Stimulated activated CD4-positive, alpha-beta T cell treated with anti-CD3 and anti-CD28 coated beads, Interleukin-1b, Interleukin-23, amount 100 ng/mL, for 1 hour (primary cell): ENCODE measurements around the gene APBA3.
"Not testable (repeated sequence)": the region's sequence is repeated elsewhere in the genome, so short reads cannot be mapped to it uniquely, and the experiment has no call there.

ENCODE experiments used
- DNase-seq, 2 donors: peaks; one replicate each; pipeline ENCODE4 v3.0.0-alpha.2; 2020; ENCODE audit warnings: low read depth in 2 of 2

Gene APBA3

DNA sequence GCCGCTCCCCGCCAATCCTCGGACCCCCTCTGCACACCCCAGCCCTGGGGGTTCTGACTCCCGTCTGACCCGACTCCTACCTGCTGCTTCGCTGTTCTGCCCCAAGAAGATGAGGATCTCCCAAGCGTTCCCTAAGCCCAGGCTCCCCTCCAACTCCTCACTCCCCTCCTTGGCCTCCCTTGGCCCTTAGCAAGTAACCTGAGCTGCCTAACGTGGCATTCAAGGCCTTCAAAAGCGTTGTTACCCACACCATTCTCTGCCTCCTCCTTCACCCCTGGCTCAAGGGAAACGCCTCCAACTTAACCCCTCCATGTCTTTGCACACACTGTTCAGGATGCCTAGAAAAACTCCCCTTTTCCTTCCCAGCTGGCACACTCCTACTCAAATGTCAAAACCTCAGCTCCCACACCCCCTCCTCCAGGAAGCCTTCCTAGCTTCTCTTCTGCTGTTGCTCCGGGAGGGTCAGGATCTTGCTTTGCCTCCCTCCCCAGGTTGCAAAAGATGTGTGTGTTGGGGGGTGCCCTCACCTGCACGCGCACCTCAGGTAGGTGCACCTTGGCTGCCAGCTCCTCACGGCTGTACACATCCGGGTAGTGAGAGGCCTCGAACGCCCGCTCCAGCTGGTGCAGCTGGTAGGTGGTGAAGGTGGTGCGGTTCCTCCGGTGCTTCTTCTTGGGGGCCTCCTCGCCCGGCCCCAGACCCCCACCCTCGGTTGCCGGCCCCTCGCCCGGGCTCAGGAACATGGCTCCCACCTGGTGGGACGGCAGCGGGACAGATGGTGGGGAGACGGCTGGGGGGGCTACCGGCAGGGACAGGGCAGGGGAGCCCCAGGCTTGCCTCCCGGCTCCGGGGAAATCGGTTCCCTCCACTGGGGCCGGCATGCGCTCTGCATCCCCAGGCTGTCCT is 9.8 kb upstream of the APBA3 start:
- DNase-seq, result no peak

GRCh38 chr19:3770136-3770999 is 8.9 kb upstream of the APBA3 start:
- no peak for DNase-seq

DNA sequence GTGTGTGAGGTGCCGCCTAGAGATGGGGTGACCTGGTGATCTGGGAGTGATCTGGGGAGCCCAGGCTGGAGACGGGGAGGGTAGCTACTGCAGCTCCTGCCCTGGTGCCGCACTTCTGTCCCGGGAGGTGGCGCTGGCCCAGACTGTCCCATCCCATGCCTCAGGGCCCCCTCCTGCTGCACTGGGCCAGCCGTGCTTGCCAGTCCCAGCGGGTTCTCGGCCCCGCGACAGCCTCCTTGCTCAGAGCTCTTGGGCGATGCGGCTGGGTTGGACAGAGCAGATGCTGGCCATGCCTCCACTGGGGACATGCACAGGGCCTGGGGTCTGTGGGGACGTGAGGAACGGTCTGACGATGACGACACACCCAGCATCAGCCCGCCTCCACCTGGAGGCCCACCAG is 8.0 kb upstream of the APBA3 start:
- DNase-seq, result no peak

GRCh38 chr19:3768748-3769099 is 7.2 kb upstream of the APBA3 start:
- no peak for DNase-seq

DNA sequence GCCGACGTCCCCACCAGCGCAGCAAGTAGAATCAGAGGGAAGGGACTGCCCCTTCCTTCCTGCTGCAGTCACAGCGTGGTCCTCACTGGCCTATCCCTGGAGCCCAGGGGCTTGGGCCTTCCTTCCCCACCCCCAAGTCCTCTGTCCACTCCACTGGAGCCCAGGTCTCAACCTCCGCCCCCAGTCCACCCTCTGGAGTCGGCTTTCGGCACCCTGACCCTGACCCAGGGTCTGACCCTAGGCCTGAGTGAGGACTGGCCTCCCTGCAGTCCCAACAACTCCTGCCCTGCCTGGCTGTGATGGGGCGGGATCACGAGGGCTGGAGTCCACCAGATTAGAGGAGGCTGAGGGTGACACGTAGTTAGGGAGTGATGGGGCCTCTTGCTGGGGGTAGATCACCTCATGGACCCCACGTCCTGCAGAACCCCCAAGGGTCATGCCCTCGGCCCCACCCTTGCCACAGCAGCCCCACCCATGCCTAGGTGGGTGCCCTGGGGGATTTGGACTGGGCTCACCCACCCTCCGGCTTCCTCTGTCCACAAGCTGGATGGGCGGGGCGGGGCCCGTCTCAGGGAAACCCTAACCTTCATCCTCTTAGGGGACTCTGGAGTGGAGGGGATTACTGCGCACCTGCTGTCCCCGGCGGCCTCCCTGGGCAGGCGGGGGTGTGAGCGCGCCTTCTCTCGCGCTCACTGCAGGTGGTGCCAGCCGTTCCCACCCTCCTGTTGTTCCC is 6.7 kb upstream of the APBA3 start:
- DNase-seq, result no peak

DNA sequence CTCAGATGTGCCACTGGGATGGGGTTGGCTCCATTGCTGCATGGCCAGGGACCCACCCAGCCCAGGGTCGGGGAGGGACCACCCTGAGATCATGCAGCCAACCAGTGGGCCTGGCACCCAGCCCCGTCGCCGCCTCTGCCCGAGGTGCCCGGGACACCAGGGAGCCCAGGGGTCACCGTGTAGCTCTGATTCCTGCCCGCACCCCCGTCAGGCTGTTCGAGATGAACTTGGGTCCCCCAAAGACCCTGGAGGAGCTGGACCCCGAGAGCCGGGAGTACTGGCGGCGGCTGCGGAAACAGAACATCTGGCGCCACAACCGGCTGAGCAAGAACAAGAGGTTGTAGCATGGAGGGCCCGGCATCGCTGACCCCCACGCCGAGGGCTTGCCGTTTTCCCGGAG is 5.6 kb upstream of the APBA3 start:
- DNase-seq, result no peak

GRCh38 chr19:3766520-3766919 is 5.0 kb upstream of the APBA3 start:
- no peak for DNase-seq

- DNase-seq, result not testable (repeated sequence)
Measured at GRCh38 chr19:3765757-3766156, 4.3 kb upstream of the APBA3 start.

DNA sequence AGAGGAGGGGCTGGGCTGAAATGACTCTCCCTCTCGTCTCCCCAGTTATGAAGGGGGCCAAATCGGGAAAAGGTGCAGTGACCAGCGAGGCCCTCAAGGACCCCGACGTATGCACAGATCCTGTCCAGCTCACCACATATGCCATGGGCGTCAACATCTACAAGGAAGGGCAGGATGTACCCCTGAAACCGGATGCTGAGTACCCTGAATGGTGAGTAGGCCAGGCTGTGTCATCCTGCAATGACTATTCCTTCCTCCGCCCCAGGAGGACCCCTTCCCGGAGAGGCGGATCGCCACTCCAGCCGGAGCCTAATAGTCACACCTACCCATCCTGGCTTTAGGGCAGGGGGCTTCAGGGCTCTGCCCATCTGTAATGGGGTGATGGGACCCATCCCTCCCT is 3.6 kb upstream of the APBA3 start:
- no peak for DNase-seq

DNA sequence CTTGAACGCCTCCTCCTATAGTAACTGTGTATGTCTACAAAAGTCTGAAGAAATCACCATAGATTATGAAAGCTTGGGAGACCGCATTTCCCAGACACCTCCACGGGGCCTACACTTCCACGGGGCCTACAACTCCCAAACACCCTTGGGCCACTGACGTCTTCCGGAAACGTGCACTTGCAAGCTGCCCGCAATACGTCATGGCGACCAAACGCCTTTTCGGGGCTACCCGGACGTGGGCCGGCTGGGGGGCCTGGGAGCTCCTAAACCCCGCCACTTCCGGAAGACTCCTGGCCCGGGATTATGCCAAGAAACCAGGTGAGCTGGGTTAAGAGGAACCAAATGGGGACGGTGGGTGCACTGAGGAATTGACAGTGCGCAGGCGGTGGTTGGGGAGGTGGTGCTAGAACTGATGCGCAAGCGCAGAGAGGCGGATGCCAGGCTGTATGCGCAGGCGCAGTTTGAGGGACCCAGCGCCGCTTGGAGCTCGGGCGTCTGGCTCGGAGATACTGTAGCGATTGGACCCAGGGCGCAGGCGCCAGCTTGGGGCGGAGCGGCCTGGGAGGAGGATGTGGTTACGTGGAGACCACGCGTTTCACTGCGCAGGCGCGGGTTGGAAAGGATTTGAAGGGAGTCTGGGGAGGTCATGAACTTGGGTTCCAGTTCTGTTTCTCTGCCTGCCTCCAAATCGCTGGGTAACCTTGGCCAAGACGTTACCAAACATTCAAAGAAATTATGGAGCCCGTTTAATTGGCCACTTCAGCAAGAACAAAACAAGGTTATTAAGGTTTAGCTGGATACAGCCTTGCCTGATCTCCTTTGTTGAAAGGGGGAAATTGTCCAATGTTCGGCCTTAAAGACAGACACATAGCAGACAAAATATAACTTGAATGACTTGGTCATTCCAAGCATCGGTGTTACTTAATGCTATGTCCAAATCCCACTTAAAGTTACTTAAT is 1.3 kb upstream of the APBA3 start, which contains the start of gene MRPL54:
Gene MRPL54, plus strand, starts transcription at position 182 of the 959 bp plus-strand sequence. Its CDS starts 19 bp downstream, at position 201.
- peak; percentile 96 to 99 for DNase-seq

DNA sequence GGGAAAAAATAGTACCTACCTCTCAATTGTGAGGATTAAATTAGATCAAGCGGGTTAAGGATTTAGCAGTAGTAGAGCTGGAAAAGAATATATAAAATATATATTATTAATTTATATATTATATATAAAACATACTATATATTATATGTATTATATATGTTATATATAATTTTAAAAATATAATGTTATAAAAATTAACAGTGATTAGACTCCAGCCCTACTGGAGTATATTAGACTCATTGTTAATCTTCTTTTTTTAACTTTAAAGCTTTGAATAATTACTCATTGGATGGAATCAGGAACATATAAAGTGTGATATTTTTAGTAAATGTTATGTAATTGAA is 610 bp upstream of the APBA3 start:
- DNase-seq, result no peak

- DNase-seq, result no peak
Measured at GRCh38 chr19:3760871-3761361, 576 bp downstream of the APBA3 start.

DNA sequence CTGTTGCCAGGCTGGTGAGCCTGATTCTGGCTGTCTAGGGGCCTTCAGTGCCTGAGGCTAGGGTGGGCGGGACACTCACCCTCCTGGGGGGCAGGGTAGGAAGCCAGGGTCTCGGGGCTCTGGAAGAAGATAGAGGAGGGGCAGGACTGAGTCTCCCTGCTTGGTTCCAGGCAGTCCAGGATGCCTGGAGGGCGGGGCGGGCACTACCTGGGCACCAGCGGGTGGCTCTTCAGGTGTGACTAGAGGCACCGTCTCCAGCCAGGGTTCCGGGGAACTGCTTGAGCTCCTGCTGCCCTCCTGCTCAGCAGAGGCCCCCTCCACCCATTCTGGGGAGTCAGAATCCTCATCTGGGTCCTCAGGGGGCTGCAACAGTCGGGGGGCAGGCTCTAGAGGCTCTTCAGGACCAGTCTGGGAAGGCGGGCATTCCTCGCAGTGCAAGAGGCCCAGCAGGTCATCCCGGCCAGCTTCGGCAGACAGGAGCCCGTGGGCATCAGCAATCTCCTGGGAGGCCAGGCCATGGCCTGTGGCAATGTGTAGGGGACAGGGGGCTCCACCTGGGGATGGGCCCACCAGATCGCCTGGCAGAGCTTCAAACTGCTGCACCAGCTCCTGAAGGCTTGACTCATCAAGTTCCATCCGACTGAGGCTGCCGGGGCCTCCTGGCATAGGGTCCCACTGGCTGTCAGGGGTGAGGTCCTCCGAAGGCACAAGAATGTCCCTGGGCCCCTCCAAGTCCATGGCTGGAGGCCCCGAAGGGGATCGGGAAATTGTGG is 1.8 kb downstream of the APBA3 start:
- DNase-seq, result no peak

DNA sequence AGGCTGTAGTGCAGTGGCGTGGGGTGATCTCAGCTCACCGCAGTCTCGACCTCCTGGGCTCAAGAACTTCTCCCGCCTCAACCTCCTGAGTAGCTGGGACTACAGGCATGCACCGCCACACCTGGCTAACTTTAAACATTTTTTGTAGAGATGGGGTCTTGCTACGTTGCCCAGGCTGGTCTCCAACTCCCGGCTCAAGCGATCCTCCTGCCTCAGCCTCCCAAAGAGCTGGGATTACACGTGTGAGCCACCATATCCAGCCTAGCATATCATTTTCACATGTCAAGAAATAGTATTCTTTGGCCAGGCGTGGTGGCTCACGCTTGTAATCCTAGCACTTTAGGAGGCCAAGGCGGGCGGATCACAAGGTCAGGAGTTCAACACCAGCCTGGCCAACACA is 3.2 kb downstream of the APBA3 start:
- DNase-seq, result not testable (repeated sequence)

- not testable (repeated sequence) for DNase-seq
Measured at GRCh38 chr19:3757705-3758104, 3.8 kb downstream of the APBA3 start.

- DNase-seq, result no peak
Measured at GRCh38 chr19:3753631-3754410, 7.7 kb downstream of the APBA3 start.

- no peak for DNase-seq
Measured at GRCh38 chr19:3752492-3752891, 9.0 kb downstream of the APBA3 start.

- DNase-seq, result no peak
Measured at GRCh38 chr19:3751236-3751635, 10.3 kb downstream of the APBA3 start.

GRCh38 chr19:3750211-3750610 is 11.3 kb downstream of the APBA3 start:
- no peak for DNase-seq
